Measurements from ENCODE around the gene LILRA1. TPM values are rescaled to one million over a fixed set of nuclear protein-coding genes. Genes with fewer than 3 reads are reported as not detected.
"Not testable (repeated sequence)": the region's sequence is repeated elsewhere in the genome, so short reads cannot be mapped to it uniquely, and the experiment has no call there.

LILRA1 gene
- total RNA-seq, 6 experiments from 2014 or later = 0.62 to 2.7 (median 1.0) TPM

DNA sequence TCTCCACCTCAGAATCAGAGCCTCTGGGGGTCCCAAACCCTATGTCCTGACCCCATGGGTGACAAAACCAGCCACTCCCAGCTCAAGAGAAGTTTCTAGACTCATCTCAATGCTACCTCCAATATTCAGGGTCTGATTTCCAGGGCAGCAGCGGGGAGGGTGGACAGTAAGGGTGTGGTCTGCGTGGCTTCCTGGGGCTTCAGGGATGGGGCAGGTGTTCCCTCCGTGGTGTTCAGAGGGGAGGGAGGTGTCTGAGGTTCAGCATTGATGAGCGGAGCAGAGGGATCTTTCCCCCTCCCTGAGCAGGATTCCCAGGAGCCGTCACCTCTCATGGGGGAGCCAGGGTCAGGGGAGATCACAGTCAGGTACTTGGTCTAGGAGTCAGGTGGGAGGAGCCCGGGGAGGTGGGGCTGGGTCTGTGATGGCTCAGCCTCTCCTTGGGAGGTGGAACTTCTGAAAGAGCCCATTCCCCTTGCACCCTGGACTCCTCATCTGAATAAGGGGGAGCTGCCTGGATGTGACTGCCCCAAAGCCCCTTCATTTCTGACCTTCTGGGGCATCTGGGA lies 16.9 kb upstream of the LILRA1 start:
- Histone ChIP-seq H3K4me1 (no peaks in the 10 kb centered on the region), H3K36me3 (no peaks in the 10 kb centered on the region), H3K4me3 (no peak overlapping the region), H3K9me3 (no peaks in the 10 kb centered on the region), H3K27me3 (no peaks in the 10 kb centered on the region), H3K27ac (no peak overlapping the region)
- 54% methylated on average over 3 of the region's 6 CpGs for WGBS (ENCODE audit: insufficient coverage, low coverage, low lambda C conversion rate, missing lambda C conversion rate)
- TF ChIP-seq POLR2A (IDR thresholded peaks at IDR 0.05) = no peak
- DNase-seq = no peak
- intact Hi-C loops (cut with DNase I) = no loop called here
- ATAC-seq = peak in 1 of 4 donors; percentile 17

DNA sequence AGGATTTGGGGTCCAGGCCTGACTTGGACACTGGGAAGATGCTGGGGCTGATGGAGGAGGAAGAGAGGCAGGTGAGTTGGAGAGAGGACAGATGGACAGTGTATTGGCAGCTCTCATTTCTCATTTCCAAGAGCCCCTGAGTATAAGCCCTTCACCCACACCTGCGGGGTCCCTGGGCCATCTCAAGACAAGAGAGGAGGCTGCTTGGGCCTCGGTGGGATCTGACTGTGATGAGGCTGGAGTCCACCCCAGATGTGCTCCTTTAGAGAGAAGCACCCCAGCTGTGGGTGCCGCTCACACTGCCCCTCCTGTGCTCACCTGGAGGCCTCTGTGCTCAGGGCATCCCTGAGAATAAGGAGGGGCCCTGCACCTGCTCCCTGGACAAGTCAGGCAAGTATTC lies 16.1 kb upstream of the LILRA1 start:
- intact Hi-C loops (cut with DNase I) = no loop called here
- no CpG with 5 or more reads among the region's 3 CpGs for WGBS (ENCODE audit: insufficient coverage, low coverage, low lambda C conversion rate, missing lambda C conversion rate)

DNA sequence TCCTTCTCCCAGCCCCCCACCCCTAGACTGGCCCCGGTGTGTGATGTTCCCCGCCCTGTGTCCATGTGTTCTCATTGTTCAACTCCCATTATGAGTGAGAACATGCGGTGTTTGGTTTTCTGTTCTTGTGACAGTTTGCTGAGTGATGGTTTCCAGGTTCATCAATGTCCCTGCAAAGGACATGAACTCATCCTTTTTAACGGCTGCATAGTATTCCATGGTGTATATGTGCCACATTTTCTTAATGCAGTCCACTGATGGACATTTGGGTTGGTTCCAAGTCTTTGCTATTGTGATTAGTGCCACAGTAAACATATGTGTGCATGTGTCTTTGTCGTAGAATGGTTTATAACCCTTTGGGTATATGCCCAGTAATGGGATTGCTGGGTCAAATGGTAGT lies 15.2 kb upstream of the LILRA1 start:
- H3K4me1 ChIP-seq; DNase-seq; intact Hi-C loops (cut with DNase I); ATAC-seq; H3K27me3 ChIP-seq; H3K36me3 ChIP-seq; H3K27ac ChIP-seq; H3K9me3 ChIP-seq; H3K4me3 ChIP-seq: not testable (repeated sequence)
- 76% methylated on average over 4 of the region's 5 CpGs for WGBS (ENCODE audit: insufficient coverage, low coverage, low lambda C conversion rate, missing lambda C conversion rate)

More for the DNA sequence above, 16.1 kb upstream of the LILRA1 start:
- H3K36me3 ChIP-seq = no peaks in the 10 kb centered on the region
- H3K9me3 ChIP-seq = no peaks in the 10 kb centered on the region
- H3K4me3 ChIP-seq = no peak overlapping the region
- no peak overlapping the region for H3K27ac ChIP-seq
- H3K27me3 ChIP-seq = no peaks in the 10 kb centered on the region
- ATAC-seq (peak in 1 of 4 donors; percentile 17), DNase-seq (no peak)
- no peak for TF ChIP-seq POLR2A (IDR thresholded peaks at IDR 0.05)
- TF ChIP-seq, protein P1, sequence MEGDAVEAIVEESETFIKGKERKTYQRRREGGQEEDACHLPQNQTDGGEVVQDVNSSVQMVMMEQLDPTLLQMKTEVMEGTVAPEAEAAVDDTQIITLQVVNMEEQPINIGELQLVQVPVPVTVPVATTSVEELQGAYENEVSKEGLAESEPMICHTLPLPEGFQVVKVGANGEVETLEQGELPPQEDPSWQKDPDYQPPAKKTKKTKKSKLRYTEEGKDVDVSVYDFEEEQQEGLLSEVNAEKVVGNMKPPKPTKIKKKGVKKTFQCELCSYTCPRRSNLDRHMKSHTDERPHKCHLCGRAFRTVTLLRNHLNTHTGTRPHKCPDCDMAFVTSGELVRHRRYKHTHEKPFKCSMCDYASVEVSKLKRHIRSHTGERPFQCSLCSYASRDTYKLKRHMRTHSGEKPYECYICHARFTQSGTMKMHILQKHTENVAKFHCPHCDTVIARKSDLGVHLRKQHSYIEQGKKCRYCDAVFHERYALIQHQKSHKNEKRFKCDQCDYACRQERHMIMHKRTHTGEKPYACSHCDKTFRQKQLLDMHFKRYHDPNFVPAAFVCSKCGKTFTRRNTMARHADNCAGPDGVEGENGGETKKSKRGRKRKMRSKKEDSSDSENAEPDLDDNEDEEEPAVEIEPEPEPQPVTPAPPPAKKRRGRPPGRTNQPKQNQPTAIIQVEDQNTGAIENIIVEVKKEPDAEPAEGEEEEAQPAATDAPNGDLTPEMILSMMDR (IDR thresholded peaks at IDR 0.05) = no peak
- H3K4me1 ChIP-seq = no peaks in the 10 kb centered on the region

DNA sequence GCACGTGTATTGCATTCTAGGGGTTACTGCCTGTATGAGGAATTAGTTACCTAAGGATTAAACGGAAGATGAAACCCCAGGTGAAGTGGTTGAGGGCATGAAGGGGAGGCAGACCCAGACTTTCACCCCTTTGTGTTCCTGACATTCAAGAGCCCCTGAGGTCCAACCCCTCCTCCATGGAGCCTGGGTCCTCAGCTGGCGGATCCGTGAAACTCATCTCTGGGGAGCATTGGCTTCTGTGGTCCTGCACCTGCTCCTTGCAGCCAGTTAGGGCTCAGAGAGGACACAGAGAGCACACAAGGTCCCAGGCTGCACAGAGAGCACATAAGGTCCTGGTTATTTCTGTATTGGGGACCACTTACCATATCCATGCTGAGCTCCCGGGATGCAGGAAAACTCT lies 7.0 kb upstream of the LILRA1 start:
- Histone ChIP-seq H3K4me1 (no peaks in the 10 kb centered on the region), H3K36me3 (no peaks in the 10 kb centered on the region), H3K9me3 (no peaks in the 10 kb centered on the region), H3K4me3 (no peak overlapping the region), H3K27me3 (no peaks in the 10 kb centered on the region), H3K27ac (no peak overlapping the region)
- ATAC-seq (no peak), DNase-seq (no peak)
- intact Hi-C loops (cut with DNase I) = no loop called here
- no peak for TF ChIP-seq POLR2A (IDR thresholded peaks at IDR 0.05)
- TF ChIP-seq, protein P1 (IDR thresholded peaks at IDR 0.05) = no peak
- 24% methylated on average over 5 of the region's 5 CpGs for WGBS (ENCODE audit: insufficient coverage, low coverage, low lambda C conversion rate, missing lambda C conversion rate)

DNA sequence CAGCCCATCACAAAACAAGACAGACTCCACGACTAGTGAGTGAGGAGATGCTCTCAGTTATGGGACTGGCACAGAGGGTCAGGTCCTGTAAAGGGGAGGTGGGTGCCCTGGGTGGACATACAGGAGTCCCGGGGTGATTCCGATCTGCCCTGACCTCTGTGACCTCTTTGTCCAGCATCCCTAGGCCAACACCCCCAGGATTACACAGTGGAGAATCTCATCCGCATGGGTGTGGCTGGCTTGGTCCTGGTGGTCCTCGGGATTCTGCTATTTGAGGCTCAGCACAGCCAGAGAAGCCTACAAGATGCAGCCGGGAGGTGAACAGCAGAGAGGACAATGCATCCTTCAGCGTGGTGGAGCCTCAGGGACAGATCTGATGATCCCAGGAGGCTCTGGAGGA lies 6.4 kb upstream of the LILRA1 start:
- intact Hi-C loops (cut with DNase I) = no loop called here
- Histone ChIP-seq H3K4me1 (no peaks in the 10 kb centered on the region), H3K27ac (no peak overlapping the region), H3K4me3 (no peak overlapping the region), H3K36me3 (no peaks in the 10 kb centered on the region), H3K27me3 (no peaks in the 10 kb centered on the region), H3K9me3 (no peaks in the 10 kb centered on the region)
- TF ChIP-seq, protein P1 (IDR thresholded peaks at IDR 0.05) = no peak
- TF ChIP-seq POLR2A (IDR thresholded peaks at IDR 0.05) = no peak
- DNase-seq (no peak), ATAC-seq (no peak)
- 10% methylated on average over 2 of the region's 7 CpGs for WGBS (ENCODE audit: insufficient coverage, low coverage, low lambda C conversion rate, missing lambda C conversion rate)

DNA sequence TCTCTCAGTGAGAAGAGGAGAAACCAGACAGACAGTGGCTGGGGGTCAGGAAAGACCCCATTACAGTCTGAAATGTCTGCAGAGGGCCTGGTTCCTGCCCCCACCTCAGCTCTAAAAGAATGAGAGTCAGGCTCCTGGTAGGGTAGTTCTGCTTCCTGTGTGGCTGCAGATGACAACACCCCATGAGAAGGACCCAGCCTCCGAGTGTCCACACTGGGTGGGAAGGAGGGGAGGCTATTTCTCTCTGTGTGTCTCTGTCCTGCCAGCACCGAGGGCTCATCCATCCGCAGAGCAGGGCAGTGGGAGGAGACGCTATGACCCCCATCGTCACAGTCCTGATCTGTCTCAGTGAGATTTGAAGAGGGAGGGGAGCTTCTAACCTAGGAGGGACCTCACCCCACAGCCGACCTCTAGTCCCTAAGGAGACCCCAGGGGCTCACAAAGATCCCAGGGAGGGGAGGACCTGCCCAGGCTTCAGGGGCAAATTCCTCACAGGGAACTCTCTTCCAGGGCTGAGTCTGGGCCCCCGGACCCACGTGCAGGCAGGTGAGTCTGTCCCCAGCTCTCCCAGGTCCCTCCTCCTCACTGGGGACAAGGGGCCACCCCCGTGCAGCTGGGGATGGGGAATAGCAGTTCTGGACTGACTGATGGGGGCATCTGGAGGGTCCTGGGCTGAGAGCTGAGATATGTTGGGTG lies 647 bp downstream of the LILRA1 start:
- WGBS (ENCODE audit: insufficient coverage, low coverage, low lambda C conversion rate, missing lambda C conversion rate) = 50% methylated on average over 1 of the region's 9 CpGs
- intact Hi-C loops (cut with DNase I); DNase-seq; H3K36me3 ChIP-seq; H3K27me3 ChIP-seq; H3K9me3 ChIP-seq; H3K4me1 ChIP-seq; H3K4me3 ChIP-seq; H3K27ac ChIP-seq: not testable (repeated sequence)
- ATAC-seq = peak; percentile 54 to 72 (median 58)
